ENCODE results near the gene SF3B4.
"Not testable (repeated sequence)": the region's sequence is repeated elsewhere in the genome, so short reads cannot be mapped to it uniquely, and the experiment has no call there.

DNA sequence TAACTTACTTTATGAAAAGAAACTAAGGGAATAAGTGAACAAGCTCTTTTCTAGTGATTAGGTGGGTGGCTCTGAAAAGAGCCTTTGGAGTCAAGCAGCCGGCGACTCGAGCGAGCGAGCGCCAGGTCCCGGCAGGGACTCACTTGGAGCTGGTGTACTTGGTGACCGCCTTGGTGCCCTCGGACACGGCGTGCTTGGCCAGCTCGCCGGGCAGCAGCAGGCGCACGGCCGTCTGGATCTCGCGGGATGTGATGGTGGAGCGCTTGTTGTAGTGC, 41.5 kb downstream of the SF3B4 start:
- TF ChIP-seq, protein P1, sequence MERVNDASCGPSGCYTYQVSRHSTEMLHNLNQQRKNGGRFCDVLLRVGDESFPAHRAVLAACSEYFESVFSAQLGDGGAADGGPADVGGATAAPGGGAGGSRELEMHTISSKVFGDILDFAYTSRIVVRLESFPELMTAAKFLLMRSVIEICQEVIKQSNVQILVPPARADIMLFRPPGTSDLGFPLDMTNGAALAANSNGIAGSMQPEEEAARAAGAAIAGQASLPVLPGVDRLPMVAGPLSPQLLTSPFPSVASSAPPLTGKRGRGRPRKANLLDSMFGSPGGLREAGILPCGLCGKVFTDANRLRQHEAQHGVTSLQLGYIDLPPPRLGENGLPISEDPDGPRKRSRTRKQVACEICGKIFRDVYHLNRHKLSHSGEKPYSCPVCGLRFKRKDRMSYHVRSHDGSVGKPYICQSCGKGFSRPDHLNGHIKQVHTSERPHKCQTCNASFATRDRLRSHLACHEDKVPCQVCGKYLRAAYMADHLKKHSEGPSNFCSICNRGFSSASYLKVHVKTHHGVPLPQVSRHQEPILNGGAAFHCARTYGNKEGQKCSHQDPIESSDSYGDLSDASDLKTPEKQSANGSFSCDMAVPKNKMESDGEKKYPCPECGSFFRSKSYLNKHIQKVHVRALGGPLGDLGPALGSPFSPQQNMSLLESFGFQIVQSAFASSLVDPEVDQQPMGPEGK (CRISPR knock-in tag; IDR thresholded peaks at IDR 0.05; ENCODE audit: borderline replicate concordance): not testable (repeated sequence)
- not testable (repeated sequence) for TF ChIP-seq ZFP30 (CRISPR knock-in tag; IDR thresholded peaks at IDR 0.05); ZNF8 (CRISPR knock-in tag; IDR thresholded peaks at IDR 0.05); TOX (CRISPR knock-in tag; IDR thresholded peaks at IDR 0.05; ENCODE audit: borderline replicate concordance); BACH2 (CRISPR knock-in tag; IDR thresholded peaks at IDR 0.05; ENCODE audit: borderline replicate concordance); ZFP3 (CRISPR knock-in tag; IDR thresholded peaks at IDR 0.05)
- TF ChIP-seq, protein P2, sequence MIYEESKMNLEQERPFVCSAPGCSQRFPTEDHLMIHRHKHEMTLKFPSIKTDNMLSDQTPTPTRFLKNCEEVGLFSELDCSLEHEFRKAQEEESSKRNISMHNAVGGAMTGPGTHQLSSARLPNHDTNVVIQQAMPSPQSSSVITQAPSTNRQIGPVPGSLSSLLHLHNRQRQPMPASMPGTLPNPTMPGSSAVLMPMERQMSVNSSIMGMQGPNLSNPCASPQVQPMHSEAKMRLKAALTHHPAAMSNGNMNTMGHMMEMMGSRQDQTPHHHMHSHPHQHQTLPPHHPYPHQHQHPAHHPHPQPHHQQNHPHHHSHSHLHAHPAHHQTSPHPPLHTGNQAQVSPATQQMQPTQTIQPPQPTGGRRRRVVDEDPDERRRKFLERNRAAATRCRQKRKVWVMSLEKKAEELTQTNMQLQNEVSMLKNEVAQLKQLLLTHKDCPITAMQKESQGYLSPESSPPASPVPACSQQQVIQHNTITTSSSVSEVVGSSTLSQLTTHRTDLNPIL (CRISPR knock-in tag; IDR thresholded peaks at IDR 0.05; ENCODE audit: low read depth): not testable (repeated sequence)
- TF ChIP-seq, protein P3, sequence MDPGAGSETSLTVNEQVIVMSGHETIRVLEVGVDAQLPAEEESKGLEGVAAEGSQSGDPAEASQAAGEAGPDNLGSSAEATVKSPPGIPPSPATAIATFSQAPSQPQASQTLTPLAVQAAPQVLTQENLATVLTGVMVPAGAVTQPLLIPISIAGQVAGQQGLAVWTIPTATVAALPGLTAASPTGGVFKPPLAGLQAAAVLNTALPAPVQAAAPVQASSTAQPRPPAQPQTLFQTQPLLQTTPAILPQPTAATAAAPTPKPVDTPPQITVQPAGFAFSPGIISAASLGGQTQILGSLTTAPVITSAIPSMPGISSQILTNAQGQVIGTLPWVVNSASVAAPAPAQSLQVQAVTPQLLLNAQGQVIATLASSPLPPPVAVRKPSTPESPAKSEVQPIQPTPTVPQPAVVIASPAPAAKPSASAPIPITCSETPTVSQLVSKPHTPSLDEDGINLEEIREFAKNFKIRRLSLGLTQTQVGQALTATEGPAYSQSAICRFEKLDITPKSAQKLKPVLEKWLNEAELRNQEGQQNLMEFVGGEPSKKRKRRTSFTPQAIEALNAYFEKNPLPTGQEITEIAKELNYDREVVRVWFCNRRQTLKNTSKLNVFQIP (CRISPR knock-in tag; IDR thresholded peaks at IDR 0.05; ENCODE audit: borderline replicate concordance, low read depth): not testable (repeated sequence)

Measured in SK-N-SH treated with all-trans-retinoic acid at 6 μM for 48 hours (cell line).